ENCODE measurements around the gene MXD1.

- TF ChIP-seq, protein P1, sequence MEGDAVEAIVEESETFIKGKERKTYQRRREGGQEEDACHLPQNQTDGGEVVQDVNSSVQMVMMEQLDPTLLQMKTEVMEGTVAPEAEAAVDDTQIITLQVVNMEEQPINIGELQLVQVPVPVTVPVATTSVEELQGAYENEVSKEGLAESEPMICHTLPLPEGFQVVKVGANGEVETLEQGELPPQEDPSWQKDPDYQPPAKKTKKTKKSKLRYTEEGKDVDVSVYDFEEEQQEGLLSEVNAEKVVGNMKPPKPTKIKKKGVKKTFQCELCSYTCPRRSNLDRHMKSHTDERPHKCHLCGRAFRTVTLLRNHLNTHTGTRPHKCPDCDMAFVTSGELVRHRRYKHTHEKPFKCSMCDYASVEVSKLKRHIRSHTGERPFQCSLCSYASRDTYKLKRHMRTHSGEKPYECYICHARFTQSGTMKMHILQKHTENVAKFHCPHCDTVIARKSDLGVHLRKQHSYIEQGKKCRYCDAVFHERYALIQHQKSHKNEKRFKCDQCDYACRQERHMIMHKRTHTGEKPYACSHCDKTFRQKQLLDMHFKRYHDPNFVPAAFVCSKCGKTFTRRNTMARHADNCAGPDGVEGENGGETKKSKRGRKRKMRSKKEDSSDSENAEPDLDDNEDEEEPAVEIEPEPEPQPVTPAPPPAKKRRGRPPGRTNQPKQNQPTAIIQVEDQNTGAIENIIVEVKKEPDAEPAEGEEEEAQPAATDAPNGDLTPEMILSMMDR (IDR thresholded peaks at IDR 0.05) = no peak
- no peak for TF ChIP-seq POLR2A (IDR thresholded peaks at IDR 0.05)
These were observed 31.7 kb downstream of the MXD1 start for GRCh38 chr2:69946351-69947324.
